Endothelial cell of umbilical vein (primary cell): Measurements from ENCODE around the gene THUMPD2. TPM values are rescaled to one million over a fixed set of nuclear protein-coding genes. Genes with fewer than 3 reads are reported as not detected.

Experiments used
- BruUV-seq: library from RNA; stranded (reverse); fragments of 400-500 nt; replicated peaks from 2 replicates; lab custom pipeline; 2021; lab: Mats Ljungman, UMichigan
- CTCF ChIA-PET: fragments of 300-600, 350-600 bp; sonication (Branson Sonifier 250); formaldehyde crosslinking; loops from one replicate; lab custom pipeline; 2021; ENCODE audit warnings: antibody characterized with exemption, inconsistent platforms; lab: Charles Lee
- POLR2A ChIA-PET: fragments of 300-600, 350-600 bp; sonication (Branson Sonifier 250); formaldehyde crosslinking; loops from one replicate; lab custom pipeline; 2021; ENCODE audit warnings: antibody characterized with exemption, inconsistent platforms; lab: Charles Lee
- DNase-seq: peaks from one replicate; pipeline ENCODE4 v3.0.0-alpha.2; 2011; ENCODE audit warnings: low read depth, low spot score
- FAIRE-seq: peaks from 2 replicates; lab custom pipeline; 2011; peaks lifted over from hg19 to GRCh38; lab: Jason Lieb, UNC
- H2AFZ ChIP-seq: 2 replicates; pipeline ENCODE4 v1.6.0; 2012; ENCODE audit warnings: low read depth, low read length, control low read depth, inconsistent platforms
- H3K27ac ChIP-seq: 2 replicates; pipeline ENCODE4 v1.5.1; 2011; ENCODE audit warnings: low read depth, mild to moderate bottlenecking, control low read depth, low read length, moderate library complexity; ENCODE audit not compliant: insufficient read depth
- H3K27me3 ChIP-seq, 2 experiments: 2 replicates each; pipeline versions ENCODE4 v1.6.0 to v1.6.1; 2011; ENCODE audit warnings: low read length in 2 of 2, mixed read lengths in 1 of 2; ENCODE audit not compliant: control insufficient read depth in 2 of 2, insufficient read depth in 2 of 2
- H3K36me3 ChIP-seq, 2 experiments: 2 replicates in 1 of 2; 3 replicates in 1 of 2; pipeline ENCODE4 v1.5.1; 2011; ENCODE audit warnings: low read length in 2 of 2, mild to moderate bottlenecking in 1 of 2, moderate library complexity in 1 of 2; ENCODE audit not compliant: control insufficient read depth in 2 of 2, insufficient read depth in 2 of 2; ENCODE audit errors: extremely low read depth in 1 of 2
- H3K4me1 ChIP-seq: 3 replicates; pipeline ENCODE4 v1.5.1; 2011; ENCODE audit warnings: mild to moderate bottlenecking, low read length; ENCODE audit not compliant: control insufficient read depth, insufficient read depth; ENCODE audit errors: extremely low read depth
- H3K4me2 ChIP-seq: 2 replicates; pipeline ENCODE4 v1.6.1; 2011; ENCODE audit warnings: low read length, control low read depth, mixed read lengths; ENCODE audit not compliant: insufficient read depth
- H3K4me3 ChIP-seq, 3 experiments: fragments of 200-600 bp in 1 of 3; sonication (generic), shearing (Covaris generic) in 1 of 3; replicated peaks in 1 of 3; 2 replicates each; pipeline ENCODE4 v1.5.1; 2011 to 2016; ENCODE audit warnings: control low read depth in 3 of 3, low read length in 3 of 3, mild to moderate bottlenecking in 2 of 3, inconsistent platforms in 1 of 3, low read depth in 1 of 3, moderate library complexity in 1 of 3; ENCODE audit not compliant: insufficient read depth in 1 of 3
- H3K79me2 ChIP-seq: 2 replicates; pipeline ENCODE4 v1.6.0; 2012; ENCODE audit warnings: low read length, inconsistent platforms; ENCODE audit not compliant: control insufficient read depth, insufficient read depth
- H3K9ac ChIP-seq: replicated peaks from 2 replicates; pipeline ENCODE3; 2011; ENCODE audit warnings: low read length, control low read depth; ENCODE audit not compliant: insufficient read depth; ENCODE audit errors: extremely low read depth
- H3K9me1 ChIP-seq: replicated peaks from 3 replicates; pipeline ENCODE4 v1.6.0; 2011; ENCODE audit warnings: mild to moderate bottlenecking, low read length; ENCODE audit not compliant: control insufficient read depth, insufficient read depth; ENCODE audit errors: extremely low read depth
- H3K9me3 ChIP-seq: replicated peaks from 2 replicates; pipeline ENCODE4 v1.5.1; 2012; ENCODE audit warnings: low read length, inconsistent platforms; ENCODE audit not compliant: control insufficient read depth, insufficient read depth
- H4K20me1 ChIP-seq: replicated peaks from 2 replicates; pipeline ENCODE3; 2011; ENCODE audit warnings: mild to moderate bottlenecking, low read length; ENCODE audit not compliant: control insufficient read depth, insufficient read depth; ENCODE audit errors: extremely low read depth
- EZH2 ChIP-seq: IDR thresholded peaks from 2 replicates; pipeline ENCODE4 v1.6.1; 2012; ENCODE audit warnings: borderline replicate concordance, low read depth, mild to moderate bottlenecking, moderate library complexity, low read length, inconsistent platforms; ENCODE audit not compliant: severe bottlenecking
- FOS ChIP-seq: IDR thresholded peaks from 2 replicates; pipeline ENCODE4 v1.6.1; 2011; ENCODE audit warnings: mild to moderate bottlenecking, low read length, moderate library complexity, borderline replicate concordance; ENCODE audit not compliant: insufficient read depth
- GATA2 ChIP-seq: IDR thresholded peaks from 2 replicates; pipeline ENCODE4 v1.7.0; 2011; ENCODE audit warnings: low read depth, mild to moderate bottlenecking, moderate library complexity, mixed read lengths, low read length; ENCODE audit not compliant: insufficient read length, insufficient read depth
- JUN ChIP-seq: IDR thresholded peaks from 2 replicates; pipeline ENCODE4 v1.6.1; 2011; ENCODE audit warnings: borderline replicate concordance, low read depth; ENCODE audit not compliant: insufficient read length, insufficient read depth
- POLR2A ChIP-seq: IDR thresholded peaks from 2 replicates; pipeline ENCODE4 v1.6.1; 2012; ENCODE audit warnings: low read depth, mild to moderate bottlenecking, control low read depth, low read length
- POLR2AphosphoS5 ChIP-seq: IDR thresholded peaks from 2 replicates; pipeline ENCODE4 v1.6.1; 2012; ENCODE audit warnings: low read depth, mild to moderate bottlenecking, control low read depth, low read length, moderate library complexity; ENCODE audit not compliant: insufficient read depth
- dilution Hi-C: fragments of 300-500 bp; cut with MboI; formaldehyde crosslinking; loops from one replicate; pipeline ENCODE4 v1.15.0; 2019; ENCODE audit warnings: low sequenced_read_pairs; ENCODE audit not compliant: extremely low pct_ligation_motif_present
- intact Hi-C: fragments of 100-400 bp; cut with micrococcal nuclease; formaldehyde crosslinking; loops from one replicate; pipeline ENCODE4 v1.10.0; 2022
- polyA plus RNA-seq, 4 experiments: library from polyadenylated mRNA; depleted of rRNA in 3 of 4; stranded (reverse) in 3 of 4; unstranded in 1 of 4; fragments of >200 nt; gene quantifications; 2 replicates each; pipeline versions ENCODE4 v1.2.1 to v1.2.3, GENCODE V29; 2011 to 2012; ENCODE audit warnings: missing spikeins in 1 of 4
- total RNA-seq: library from RNA; stranded (reverse); gene quantifications from 2 replicates; pipeline ENCODE4 v1.2.3, GENCODE V29; 2021
- TF ChIP-seq, protein P1 (sequence below): IDR thresholded peaks from 2 replicates; pipeline ENCODE4 v1.6.1; 2011; ENCODE audit not compliant: insufficient read depth, insufficient read length
- TF ChIP-seq, protein P2 (sequence below), 2 donors: IDR thresholded peaks; 1 replicate in 1 of 2; 2 replicates in 1 of 2; pipeline ENCODE4 v1.5.1; 2011; ENCODE audit warnings: low read length in 2 of 2, mild to moderate bottlenecking in 2 of 2, moderate library complexity in 2 of 2, control low read depth in 1 of 2, inconsistent platforms in 1 of 2, low read depth in 1 of 2; ENCODE audit not compliant: insufficient read depth in 1 of 2; ENCODE audit errors: extremely low read depth in 1 of 2

Gene THUMPD2
- total and polyA plus RNA-seq, 2 donors (not counting 3 experiments of a cell fraction or from before 2014, with no cell fraction given): 4.3 to 8.2 TPM

DNA sequence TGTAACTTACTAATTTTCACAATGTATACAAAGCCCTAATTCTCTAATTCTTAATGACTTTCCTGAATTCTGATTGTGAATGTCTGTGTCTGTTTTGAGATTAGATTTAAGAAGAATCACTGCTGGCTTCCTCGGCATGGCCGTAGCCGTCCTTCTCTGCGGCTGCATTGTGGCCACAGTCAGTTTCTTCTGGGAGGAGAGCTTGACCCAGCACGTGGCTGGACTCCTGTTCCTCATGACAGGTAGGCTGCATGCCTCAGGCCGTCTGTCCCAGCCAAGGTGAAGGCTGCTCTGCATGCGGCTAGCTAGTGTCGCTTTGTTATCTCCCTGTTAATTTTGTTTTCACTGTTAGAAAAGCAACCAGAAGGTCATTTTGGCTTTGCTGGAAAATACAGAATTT lies 72.1 kb downstream of the THUMPD2 start:
- no peaks in the 10 kb centered on the region for H3K36me3 ChIP-seq
- no peaks in the 10 kb centered on the region for H3K9me1 ChIP-seq
- peaks cover 4 to 15% of the 10 kb centered on the region in 2 experiments for H3K27me3 ChIP-seq
- no peak overlapping the region for H2AFZ ChIP-seq
- H3K79me2 ChIP-seq: no peaks in the 10 kb centered on the region
- no peaks in the 10 kb centered on the region for H3K4me1 ChIP-seq
- H3K4me2 ChIP-seq: no peak overlapping the region
- dilution Hi-C loops: no loop called here
- ChIA-PET CTCF (interaction anchor here (1.5 kb wide), 1 partner anchor 113 kb away, joined by 3 read pairs; no protein-coding TSS in a partner anchor), POLR2A (no interaction called here)
- FAIRE-seq: no peak
- H3K9me3 ChIP-seq: no peaks in the 10 kb centered on the region
- no peaks in the 10 kb centered on the region for H4K20me1 ChIP-seq
- DNase-seq: no peak
- intact Hi-C loops: no loop called here
- no TSS peak for BruUV-seq
- no peak overlapping the region for H3K27ac ChIP-seq
- H3K9ac ChIP-seq: no peak overlapping the region
- no peak overlapping the region for H3K4me3 ChIP-seq
- TF ChIP-seq, protein P1, sequence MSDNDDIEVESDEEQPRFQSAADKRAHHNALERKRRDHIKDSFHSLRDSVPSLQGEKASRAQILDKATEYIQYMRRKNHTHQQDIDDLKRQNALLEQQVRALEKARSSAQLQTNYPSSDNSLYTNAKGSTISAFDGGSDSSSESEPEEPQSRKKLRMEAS: no peak
- TF ChIP-seq JUN: no peak
- TF ChIP-seq, protein P2, sequence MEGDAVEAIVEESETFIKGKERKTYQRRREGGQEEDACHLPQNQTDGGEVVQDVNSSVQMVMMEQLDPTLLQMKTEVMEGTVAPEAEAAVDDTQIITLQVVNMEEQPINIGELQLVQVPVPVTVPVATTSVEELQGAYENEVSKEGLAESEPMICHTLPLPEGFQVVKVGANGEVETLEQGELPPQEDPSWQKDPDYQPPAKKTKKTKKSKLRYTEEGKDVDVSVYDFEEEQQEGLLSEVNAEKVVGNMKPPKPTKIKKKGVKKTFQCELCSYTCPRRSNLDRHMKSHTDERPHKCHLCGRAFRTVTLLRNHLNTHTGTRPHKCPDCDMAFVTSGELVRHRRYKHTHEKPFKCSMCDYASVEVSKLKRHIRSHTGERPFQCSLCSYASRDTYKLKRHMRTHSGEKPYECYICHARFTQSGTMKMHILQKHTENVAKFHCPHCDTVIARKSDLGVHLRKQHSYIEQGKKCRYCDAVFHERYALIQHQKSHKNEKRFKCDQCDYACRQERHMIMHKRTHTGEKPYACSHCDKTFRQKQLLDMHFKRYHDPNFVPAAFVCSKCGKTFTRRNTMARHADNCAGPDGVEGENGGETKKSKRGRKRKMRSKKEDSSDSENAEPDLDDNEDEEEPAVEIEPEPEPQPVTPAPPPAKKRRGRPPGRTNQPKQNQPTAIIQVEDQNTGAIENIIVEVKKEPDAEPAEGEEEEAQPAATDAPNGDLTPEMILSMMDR (IDR thresholded peaks at IDR 0.05; ENCODE audit: extremely low read depth in 1 of 2, insufficient read depth in 1 of 2, low read depth in 1 of 2, low read length in 2 of 2): no peak

DNA sequence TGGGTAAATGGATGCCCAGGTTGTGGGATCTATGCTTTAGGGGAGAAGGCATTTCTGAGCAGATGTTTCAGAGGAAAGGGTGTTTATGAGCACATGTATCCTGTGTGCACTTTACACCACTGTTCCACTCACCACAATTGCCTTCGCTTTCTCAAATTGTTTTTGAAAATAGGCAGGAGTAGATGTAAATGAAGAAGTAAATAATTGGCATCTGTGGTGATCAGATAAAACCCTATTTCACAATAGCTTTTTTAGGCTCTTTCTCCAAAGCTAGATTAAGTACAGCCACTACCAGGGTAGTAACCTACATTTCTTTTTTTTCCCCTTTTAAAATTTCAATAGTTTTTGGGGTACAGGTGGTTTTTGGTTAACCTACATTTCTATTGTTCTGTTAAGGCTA lies 72.7 kb downstream of the THUMPD2 start:
- Histone ChIP-seq H3K9ac (no peak overlapping the region), H3K4me1 (no peaks in the 10 kb centered on the region), H3K27ac (no peak overlapping the region), H3K4me2 (no peak overlapping the region), H2AFZ (no peak overlapping the region), H3K79me2 (no peaks in the 10 kb centered on the region), H3K4me3 (no peak overlapping the region), H3K9me3 (no peaks in the 10 kb centered on the region), H3K36me3 (no peaks in the 10 kb centered on the region), H3K27me3 (peaks cover 4 to 15% of the 10 kb centered on the region in 2 experiments), H4K20me1 (no peaks in the 10 kb centered on the region), H3K9me1 (no peaks in the 10 kb centered on the region)
- ChIA-PET CTCF (interaction anchor here (1.5 kb wide), 1 partner anchor 112 kb away, joined by 3 read pairs; no protein-coding TSS in a partner anchor), POLR2A (no interaction called here)
- intact Hi-C loops: no loop called here
- BruUV-seq: no TSS peak
- dilution Hi-C loops: no loop called here
- no peak for DNase-seq
- TF ChIP-seq POLR2A: no peak
- no peak for TF ChIP-seq GATA2
- TF ChIP-seq POLR2AphosphoS5: no peak
- TF ChIP-seq FOS: no peak
- no peak for TF ChIP-seq JUN
- no peak for TF ChIP-seq EZH2
- TF ChIP-seq, protein P1: no peak
- FAIRE-seq: no peak
